HFFc6 (cell line): ENCODE measurements around the gene EML2. TPM values are rescaled to one million over a fixed set of nuclear protein-coding genes. Genes with fewer than 3 reads are reported as not detected.
A peak's percentile ranks its signal among the peaks of the same experiment; 100 is the strongest.
"Not testable (repeated sequence)": the region's sequence is repeated elsewhere in the genome, so short reads cannot be mapped to it uniquely, and the experiment has no call there.

Experiments
- DNase-seq: peaks from one replicate; pipeline ENCODE4 v3.0.0-alpha.2; 2018
- H3K27ac Mint-ChIP-seq: 2 replicates; pipeline ENCODE4 v1.8.0; 2020; ENCODE audit warnings: mild to moderate bottlenecking, mixed read lengths
- H3K27me3 Mint-ChIP-seq: 2 replicates; pipeline ENCODE4 v1.8.0; 2021; ENCODE audit warnings: mild to moderate bottlenecking, moderate library complexity, mixed read lengths; ENCODE audit not compliant: insufficient read depth
- H3K36me3 Mint-ChIP-seq: 2 replicates; pipeline ENCODE4 v1.8.0; 2021; ENCODE audit warnings: low read depth, mixed read lengths
- H3K4me1 Mint-ChIP-seq: 2 replicates; pipeline ENCODE4 v1.8.0; 2020; ENCODE audit warnings: low read depth, mixed read lengths
- H3K4me3 Mint-ChIP-seq: 2 replicates; pipeline ENCODE4 v1.8.0; 2020; ENCODE audit warnings: mild to moderate bottlenecking, moderate library complexity, mixed read lengths
- H3K9me3 Mint-ChIP-seq: 2 replicates; pipeline ENCODE4 v1.8.0; 2020; ENCODE audit warnings: mild to moderate bottlenecking, mixed read lengths
- total RNA-seq, 6 experiments: library from RNA; stranded (reverse); fragmentation: NEBNext Ultra II Directional; extraction: Animal tissue kit (Norgen Biotek cat#: 25700); gene quantifications; 2 replicates in 1 of 6; 3 replicates in 5 of 6; pipeline ENCODE4 v1.2.3, GENCODE V29; 2021
- TF ChIP-seq, protein P1 (sequence below): fragments of 200-600 bp; sonication (generic); IDR thresholded peaks from 2 replicates; pipeline ENCODE4 v1.5.0; 2021; ENCODE audit warnings: antibody characterized with exemption, mild to moderate bottlenecking

The EML2 gene
- total RNA-seq, 6 experiments from 2014 or later, result 57.8 to 71.2 (median 64.7) TPM

DNA sequence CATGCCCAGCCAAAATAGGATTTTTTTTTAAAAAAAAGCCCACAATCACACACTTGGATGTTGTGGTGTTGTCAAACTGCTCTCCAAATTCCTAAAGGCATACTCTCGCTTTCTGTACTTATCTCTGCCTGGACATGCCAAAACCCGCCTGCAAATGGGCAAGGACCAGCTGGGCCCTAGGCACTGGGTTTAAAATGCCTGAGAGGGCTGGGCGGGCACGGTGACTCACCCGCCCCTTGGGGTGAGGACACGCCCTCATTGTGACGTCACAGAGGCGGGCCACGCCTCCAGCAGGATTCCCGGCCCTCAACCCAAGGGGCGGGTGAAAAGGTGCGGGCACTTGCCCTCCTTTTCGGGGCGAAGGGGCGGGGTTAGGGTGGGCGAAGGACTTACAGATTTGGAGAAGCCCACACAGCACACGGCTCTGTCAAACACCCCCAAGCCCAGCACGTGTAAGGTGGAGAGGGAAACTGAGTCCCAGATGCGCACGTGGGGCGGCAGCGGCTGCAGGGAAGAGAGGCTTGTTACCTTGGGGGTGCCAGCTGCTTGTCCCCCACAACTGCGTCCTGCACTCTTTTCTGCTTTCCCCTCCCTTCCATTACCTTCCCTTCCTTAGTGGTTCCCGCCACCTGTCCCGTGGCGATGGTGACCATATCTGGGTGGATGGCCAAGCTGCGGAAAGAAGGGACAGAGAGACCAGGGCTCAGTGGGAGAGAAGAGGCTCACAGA is 6.6 kb downstream of the EML2 start:
- peaks cover 10% of the 10 kb centered on the region for H3K36me3 Mint-ChIP-seq
- H3K4me3 Mint-ChIP-seq, result peak overlapping the region; percentile 69
- peak overlapping the region; percentile 88 for H3K27ac Mint-ChIP-seq
- H3K4me1 Mint-ChIP-seq, result peaks cover 22% of the 10 kb centered on the region
- TF ChIP-seq, protein P1, sequence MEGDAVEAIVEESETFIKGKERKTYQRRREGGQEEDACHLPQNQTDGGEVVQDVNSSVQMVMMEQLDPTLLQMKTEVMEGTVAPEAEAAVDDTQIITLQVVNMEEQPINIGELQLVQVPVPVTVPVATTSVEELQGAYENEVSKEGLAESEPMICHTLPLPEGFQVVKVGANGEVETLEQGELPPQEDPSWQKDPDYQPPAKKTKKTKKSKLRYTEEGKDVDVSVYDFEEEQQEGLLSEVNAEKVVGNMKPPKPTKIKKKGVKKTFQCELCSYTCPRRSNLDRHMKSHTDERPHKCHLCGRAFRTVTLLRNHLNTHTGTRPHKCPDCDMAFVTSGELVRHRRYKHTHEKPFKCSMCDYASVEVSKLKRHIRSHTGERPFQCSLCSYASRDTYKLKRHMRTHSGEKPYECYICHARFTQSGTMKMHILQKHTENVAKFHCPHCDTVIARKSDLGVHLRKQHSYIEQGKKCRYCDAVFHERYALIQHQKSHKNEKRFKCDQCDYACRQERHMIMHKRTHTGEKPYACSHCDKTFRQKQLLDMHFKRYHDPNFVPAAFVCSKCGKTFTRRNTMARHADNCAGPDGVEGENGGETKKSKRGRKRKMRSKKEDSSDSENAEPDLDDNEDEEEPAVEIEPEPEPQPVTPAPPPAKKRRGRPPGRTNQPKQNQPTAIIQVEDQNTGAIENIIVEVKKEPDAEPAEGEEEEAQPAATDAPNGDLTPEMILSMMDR, result no peak
- peak; percentile 91 for DNase-seq
- no peaks in the 10 kb centered on the region for H3K9me3 Mint-ChIP-seq
- no peaks in the 10 kb centered on the region; the same call in 1 of the 2 replicates for H3K27me3 Mint-ChIP-seq

DNA sequence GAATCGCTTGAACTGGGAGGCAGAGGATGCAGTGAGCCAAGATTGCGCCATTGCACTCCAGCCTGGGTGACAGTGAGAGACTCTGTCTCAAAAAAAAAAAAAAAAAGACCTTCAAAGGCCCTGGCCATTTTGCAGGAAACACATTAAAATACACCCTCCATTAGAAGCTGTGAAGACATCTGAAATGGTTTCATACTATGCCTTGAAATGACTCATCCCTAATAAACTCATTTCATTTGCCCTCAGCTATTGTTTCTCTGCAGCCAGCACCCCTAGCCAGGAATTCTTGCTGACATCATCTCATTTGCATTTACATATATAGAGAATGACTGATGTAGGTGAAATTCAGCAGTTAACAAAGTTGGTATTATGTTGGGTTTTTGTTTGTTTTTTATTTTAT is 8.7 kb downstream of the EML2 start:
- Mint-ChIP-seq H3K4me3 (no peak overlapping the region; the same call in 1 of the 2 replicates), H3K9me3 (no peaks in the 10 kb centered on the region), H3K27me3 (no peaks in the 10 kb centered on the region; the same call in 1 of the 2 replicates), H3K36me3 (peaks cover 14% of the 10 kb centered on the region), H3K4me1 (peaks cover 22% of the 10 kb centered on the region), H3K27ac (peak overlapping the region; percentile 84)
- TF ChIP-seq, protein P1, result no peak
- DNase-seq, result peak; percentile 97

DNA sequence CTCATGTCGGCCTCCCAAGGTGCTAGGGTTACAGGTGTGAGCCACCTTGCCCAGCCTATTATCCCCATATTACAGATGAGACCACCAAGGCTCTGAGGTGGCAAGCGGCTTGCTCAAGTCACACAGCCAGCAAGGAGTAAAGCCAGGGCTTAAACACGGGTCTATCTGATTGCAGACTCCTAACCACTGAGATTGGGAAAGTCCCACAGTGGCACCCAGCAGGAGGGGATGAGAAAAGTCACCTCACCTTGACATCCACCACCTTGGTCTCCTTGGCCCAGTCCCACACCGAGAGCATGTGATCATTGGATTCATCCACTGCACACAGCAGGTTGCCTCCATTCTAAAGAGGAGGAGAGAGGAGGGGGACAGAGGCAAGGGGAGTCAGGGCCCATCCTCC is 9.5 kb downstream of the EML2 start:
- H3K27ac Mint-ChIP-seq, result peak overlapping the region; percentile 67

DNA sequence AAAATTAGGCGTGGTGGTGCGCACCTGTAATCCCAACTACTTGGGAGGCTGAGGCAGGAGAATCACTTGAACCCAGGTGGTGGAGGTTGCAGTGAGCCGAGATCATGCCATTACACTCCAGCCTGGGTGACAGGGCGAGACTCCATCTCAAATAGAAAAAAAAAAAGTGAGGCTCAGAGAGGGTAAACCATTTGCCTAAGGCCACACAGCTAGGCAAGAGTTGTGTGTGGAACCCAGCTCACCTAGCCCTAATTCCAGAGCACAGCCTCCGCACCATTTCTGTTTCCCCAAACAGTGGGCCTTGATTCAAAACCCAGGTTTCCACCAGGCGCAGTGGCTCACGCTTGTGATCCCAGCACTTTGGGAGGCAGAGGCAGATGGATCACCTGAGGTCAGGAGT is 11.0 kb downstream of the EML2 start:
- not testable (repeated sequence) for H3K9me3 Mint-ChIP-seq, H3K27ac Mint-ChIP-seq, DNase-seq, H3K27me3 Mint-ChIP-seq, H3K4me3 Mint-ChIP-seq
- Mint-ChIP-seq H3K4me1 (peaks cover 22% of the 10 kb centered on the region), H3K36me3 (peaks cover 28% of the 10 kb centered on the region)

More for the DNA sequence above, 9.5 kb downstream of the EML2 start:
- Mint-ChIP-seq H3K27me3 (no peaks in the 10 kb centered on the region; the same call in 1 of the 2 replicates), H3K36me3 (peaks cover 18% of the 10 kb centered on the region), H3K4me3 (no peak overlapping the region), H3K4me1 (peaks cover 22% of the 10 kb centered on the region), H3K9me3 (no peaks in the 10 kb centered on the region)
- TF ChIP-seq, protein P1, result no peak
- no peak for DNase-seq

DNA sequence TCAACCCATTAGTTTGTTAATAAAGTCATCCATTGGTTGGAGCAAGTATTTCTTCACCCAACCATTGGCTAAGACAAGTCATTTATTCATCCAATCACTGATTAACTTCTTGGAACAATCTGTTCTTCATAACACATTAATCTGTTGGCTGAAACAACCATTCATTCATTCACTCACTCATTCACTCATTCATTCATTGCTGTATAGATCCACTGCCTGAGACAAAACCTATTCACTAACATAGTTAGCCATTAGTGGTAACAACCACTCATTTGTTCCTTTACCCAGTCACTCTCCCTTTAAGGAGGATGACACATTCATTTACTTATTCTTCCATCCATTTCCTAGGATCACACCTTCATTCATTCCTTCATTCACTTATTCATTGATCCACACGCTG is 15.2 kb downstream of the EML2 start:
- H3K36me3 Mint-ChIP-seq, result peaks cover 34% of the 10 kb centered on the region
- no peaks in the 10 kb centered on the region for H3K27me3 Mint-ChIP-seq
- no peak overlapping the region for H3K4me3 Mint-ChIP-seq
- no peaks in the 10 kb centered on the region for H3K9me3 Mint-ChIP-seq
- no peak for DNase-seq
- no peaks in the 10 kb centered on the region for H3K4me1 Mint-ChIP-seq
- TF ChIP-seq, protein P1, result no peak
- H3K27ac Mint-ChIP-seq, result no peak overlapping the region

DNA sequence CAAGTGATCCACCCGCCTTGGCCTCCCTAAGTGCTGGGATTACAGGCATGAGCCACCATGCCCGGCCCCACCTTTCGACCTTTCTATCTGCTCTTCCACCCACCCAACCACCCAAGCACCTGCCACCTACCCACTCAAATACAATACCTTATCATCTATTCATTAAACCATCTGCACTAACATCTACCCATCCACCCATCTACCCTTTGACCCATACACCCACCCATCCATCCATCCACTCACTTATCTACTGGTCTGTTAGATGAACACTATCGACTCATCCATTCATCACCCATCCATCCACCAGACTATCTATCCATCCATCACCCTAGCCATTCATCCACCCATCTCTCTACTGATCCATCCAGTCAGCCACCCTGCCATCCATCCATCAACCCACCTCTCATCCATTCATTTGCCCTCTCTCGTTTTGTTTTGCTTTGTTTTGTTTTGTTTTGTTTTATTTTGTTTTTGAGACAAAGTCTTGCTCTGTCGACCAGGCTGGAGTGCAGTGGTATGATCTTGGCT is 17.2 kb downstream of the EML2 start:
- no peaks in the 10 kb centered on the region for H3K4me1 Mint-ChIP-seq
- DNase-seq, result no peak
- no peaks in the 10 kb centered on the region for H3K27me3 Mint-ChIP-seq
- TF ChIP-seq, protein P1, result no peak
- no peaks in the 10 kb centered on the region for H3K9me3 Mint-ChIP-seq
- H3K36me3 Mint-ChIP-seq, result peaks cover 36% of the 10 kb centered on the region
- H3K27ac Mint-ChIP-seq, result no peak overlapping the region
- H3K4me3 Mint-ChIP-seq, result no peak overlapping the region
